Neutrophil (primary cell): ENCODE data around the gene C6orf132.

ENCODE experiments used
- H3K27ac ChIP-seq: fragments of 200-600 bp; sonication (generic); 2 replicates; pipeline ENCODE4 v1.5.1; 2016; ENCODE audit warnings: mild to moderate bottlenecking, moderate library complexity
- H3K27me3 ChIP-seq: fragments of 200-600 bp; sonication (generic); 2 replicates; pipeline ENCODE4 v1.6.0; 2016; ENCODE audit warnings: mild to moderate bottlenecking
- H3K36me3 ChIP-seq: fragments of 200-600 bp; sonication (generic); 2 replicates; pipeline ENCODE4 v1.5.1; 2017
- H3K4me1 ChIP-seq, 2 experiments: fragments of 200-600 bp in 1 of 2; sonication (generic) in 1 of 2; 1 replicate in 1 of 2; 2 replicates in 1 of 2; pipeline versions ENCODE4 v1.5.1 to v1.6.1; 2013 to 2016; ENCODE audit warnings: low read depth in 1 of 2, low read length in 1 of 2, mild to moderate bottlenecking in 1 of 2, moderate library complexity in 1 of 2; ENCODE audit not compliant: control insufficient read depth in 1 of 2, insufficient read depth in 1 of 2
- H3K4me3 ChIP-seq, 2 experiments: fragments of 200-600 bp in 1 of 2; sonication (generic) in 1 of 2; 1 replicate in 1 of 2; 2 replicates in 1 of 2; pipeline ENCODE4 v1.5.1; 2013 to 2016; ENCODE audit warnings: low read depth in 1 of 2, low read length in 1 of 2, mild to moderate bottlenecking in 1 of 2, moderate library complexity in 1 of 2
- H3K9me3 ChIP-seq: fragments of 200-600 bp; sonication (generic); 2 replicates; pipeline ENCODE4 v1.5.1; 2016
- TF ChIP-seq, protein P1 (sequence below): fragments of 200-600 bp; sonication (generic); IDR thresholded peaks from 2 replicates; pipeline ENCODE4 v1.5.1; 2016; ENCODE audit warnings: antibody characterized with exemption

The C6orf132 gene

GRCh38 chr6:42059743-42060142 is 82.7 kb downstream of the C6orf132 start:
- peaks cover 96% of the 10 kb centered on the region for H3K36me3 ChIP-seq
- H3K27me3 ChIP-seq: no peaks in the 10 kb centered on the region
- TF ChIP-seq, protein P1, sequence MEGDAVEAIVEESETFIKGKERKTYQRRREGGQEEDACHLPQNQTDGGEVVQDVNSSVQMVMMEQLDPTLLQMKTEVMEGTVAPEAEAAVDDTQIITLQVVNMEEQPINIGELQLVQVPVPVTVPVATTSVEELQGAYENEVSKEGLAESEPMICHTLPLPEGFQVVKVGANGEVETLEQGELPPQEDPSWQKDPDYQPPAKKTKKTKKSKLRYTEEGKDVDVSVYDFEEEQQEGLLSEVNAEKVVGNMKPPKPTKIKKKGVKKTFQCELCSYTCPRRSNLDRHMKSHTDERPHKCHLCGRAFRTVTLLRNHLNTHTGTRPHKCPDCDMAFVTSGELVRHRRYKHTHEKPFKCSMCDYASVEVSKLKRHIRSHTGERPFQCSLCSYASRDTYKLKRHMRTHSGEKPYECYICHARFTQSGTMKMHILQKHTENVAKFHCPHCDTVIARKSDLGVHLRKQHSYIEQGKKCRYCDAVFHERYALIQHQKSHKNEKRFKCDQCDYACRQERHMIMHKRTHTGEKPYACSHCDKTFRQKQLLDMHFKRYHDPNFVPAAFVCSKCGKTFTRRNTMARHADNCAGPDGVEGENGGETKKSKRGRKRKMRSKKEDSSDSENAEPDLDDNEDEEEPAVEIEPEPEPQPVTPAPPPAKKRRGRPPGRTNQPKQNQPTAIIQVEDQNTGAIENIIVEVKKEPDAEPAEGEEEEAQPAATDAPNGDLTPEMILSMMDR: no peak
- H3K9me3 ChIP-seq: no peaks in the 10 kb centered on the region
- no peak overlapping the region for H3K27ac ChIP-seq
- H3K4me3 ChIP-seq: no peak overlapping the region
- no peaks in the 10 kb centered on the region for H3K4me1 ChIP-seq

GRCh38 chr6:42053601-42054000 is 88.8 kb downstream of the C6orf132 start:
- Histone ChIP-seq H3K36me3 (peaks cover 53% of the 10 kb centered on the region), H3K9me3 (no peaks in the 10 kb centered on the region), H3K27ac (no peak overlapping the region), H3K4me1 (peaks cover 23 to 24% of the 10 kb centered on the region in 2 experiments), H3K4me3 (no peak overlapping the region), H3K27me3 (no peaks in the 10 kb centered on the region)
- TF ChIP-seq, protein P1: no peak

DNA sequence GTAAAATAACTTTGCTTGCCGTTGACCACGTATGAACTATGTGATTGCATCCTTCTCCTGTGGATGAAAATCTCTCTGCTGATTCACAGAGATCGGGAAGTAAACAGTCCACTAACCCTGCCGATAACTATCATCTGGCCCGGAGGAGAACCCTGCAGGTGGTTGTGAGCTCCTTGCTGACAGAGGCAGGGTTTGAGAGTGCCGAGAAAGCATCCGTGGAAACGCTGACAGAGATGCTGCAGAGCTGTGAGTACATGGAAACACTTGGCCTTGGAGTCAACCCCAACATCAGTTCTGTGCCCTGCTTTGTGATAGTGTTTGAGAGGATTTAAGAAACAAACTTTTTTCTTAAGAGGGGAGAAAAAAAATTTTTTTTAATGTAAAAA is 91.2 kb downstream of the C6orf132 start:
- peaks cover 30% of the 10 kb centered on the region for H3K36me3 ChIP-seq
- no peaks in the 10 kb centered on the region for H3K27me3 ChIP-seq
- H3K4me3 ChIP-seq: peak overlapping the region; percentile 81 to 95
- H3K9me3 ChIP-seq: no peaks in the 10 kb centered on the region
- H3K27ac ChIP-seq: peak overlapping the region; percentile 98
- H3K4me1 ChIP-seq: peaks cover 43 to 47% of the 10 kb centered on the region in 2 experiments
- TF ChIP-seq, protein P1: no peak
